Epithelial cell of esophagus (primary cell): Measurements from ENCODE around the gene HDAC4.

Experiments used
- DNase-seq: peaks from one replicate; pipeline ENCODE4 v3.0.0; 2010; ENCODE audit warnings: low read depth
- H3K4me3 ChIP-seq: 2 replicates; pipeline ENCODE4 v1.5.1; 2011; ENCODE audit warnings: mild to moderate bottlenecking, low read length, control low read depth
- TF ChIP-seq, protein P1 (sequence below): IDR thresholded peaks from 2 replicates; pipeline ENCODE4 v1.5.1; 2011; ENCODE audit warnings: low read depth, mild to moderate bottlenecking, low read length, control low read depth, inconsistent platforms; ENCODE audit not compliant: insufficient read depth; ENCODE audit errors: missing control alignments

HDAC4 gene

GRCh38 chr2:239392688-239393387, 8.0 kb downstream of the HDAC4 start:
- DNase-seq = no peak
- no peak overlapping the region for H3K4me3 ChIP-seq
- TF ChIP-seq, protein P1, sequence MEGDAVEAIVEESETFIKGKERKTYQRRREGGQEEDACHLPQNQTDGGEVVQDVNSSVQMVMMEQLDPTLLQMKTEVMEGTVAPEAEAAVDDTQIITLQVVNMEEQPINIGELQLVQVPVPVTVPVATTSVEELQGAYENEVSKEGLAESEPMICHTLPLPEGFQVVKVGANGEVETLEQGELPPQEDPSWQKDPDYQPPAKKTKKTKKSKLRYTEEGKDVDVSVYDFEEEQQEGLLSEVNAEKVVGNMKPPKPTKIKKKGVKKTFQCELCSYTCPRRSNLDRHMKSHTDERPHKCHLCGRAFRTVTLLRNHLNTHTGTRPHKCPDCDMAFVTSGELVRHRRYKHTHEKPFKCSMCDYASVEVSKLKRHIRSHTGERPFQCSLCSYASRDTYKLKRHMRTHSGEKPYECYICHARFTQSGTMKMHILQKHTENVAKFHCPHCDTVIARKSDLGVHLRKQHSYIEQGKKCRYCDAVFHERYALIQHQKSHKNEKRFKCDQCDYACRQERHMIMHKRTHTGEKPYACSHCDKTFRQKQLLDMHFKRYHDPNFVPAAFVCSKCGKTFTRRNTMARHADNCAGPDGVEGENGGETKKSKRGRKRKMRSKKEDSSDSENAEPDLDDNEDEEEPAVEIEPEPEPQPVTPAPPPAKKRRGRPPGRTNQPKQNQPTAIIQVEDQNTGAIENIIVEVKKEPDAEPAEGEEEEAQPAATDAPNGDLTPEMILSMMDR = no peak

DNA sequence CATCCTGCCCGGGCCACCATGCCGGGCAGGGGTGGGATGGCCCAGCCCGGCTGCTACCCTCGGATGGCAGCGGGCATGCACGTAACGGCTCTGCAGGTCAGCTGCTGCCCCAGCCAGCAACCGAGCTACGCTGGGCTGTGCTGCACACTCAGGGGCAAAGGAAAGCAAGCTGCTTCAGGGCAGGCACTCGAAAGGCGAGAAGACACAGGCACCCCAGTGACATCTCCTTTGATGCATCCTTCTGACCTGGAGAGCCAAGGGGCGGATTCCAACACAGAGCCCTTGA, 8.8 kb downstream of the HDAC4 start:
- no peak overlapping the region for H3K4me3 ChIP-seq
- DNase-seq = no peak
- TF ChIP-seq, protein P1 = no peak

DNA sequence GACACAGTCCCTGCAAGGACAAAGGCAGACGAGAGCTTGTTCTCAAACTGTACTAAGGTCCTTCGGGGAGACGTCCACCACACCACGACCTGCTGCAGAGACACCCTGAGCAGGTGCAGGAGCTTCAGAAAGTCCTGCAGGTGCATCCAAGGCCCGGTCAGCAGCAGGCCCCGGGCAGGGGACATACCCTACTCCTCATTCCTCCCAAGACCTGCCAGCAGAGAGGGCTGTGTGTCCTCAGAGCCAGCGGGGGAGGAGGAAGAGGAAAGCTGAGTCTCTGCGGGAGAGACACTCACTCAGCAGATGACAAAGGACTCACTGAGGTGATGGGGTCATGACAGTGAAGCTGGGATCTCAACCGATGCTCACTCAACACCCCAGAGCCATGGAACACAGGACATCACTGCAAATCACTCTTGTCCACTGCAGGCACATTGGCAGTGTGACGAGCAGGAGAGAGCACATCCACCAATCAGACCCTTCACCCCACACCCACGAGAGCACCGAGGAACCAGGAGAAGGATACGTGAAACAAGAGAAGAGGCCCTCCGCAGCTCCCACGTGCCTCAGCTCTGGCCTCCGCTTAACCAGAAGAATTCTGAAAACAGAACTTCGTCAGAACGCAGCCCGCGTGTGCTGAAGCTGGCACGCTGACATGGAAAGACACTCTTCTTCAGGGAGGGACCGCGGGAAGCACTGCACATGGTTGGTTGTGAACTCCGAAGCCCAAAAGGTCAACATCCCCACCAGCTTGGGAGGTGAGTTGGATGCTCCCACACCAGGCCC, 9.3 kb downstream of the HDAC4 start:
- H3K4me3 ChIP-seq = no peak overlapping the region
- no peak for DNase-seq
- TF ChIP-seq, protein P1 = no peak

- no peak overlapping the region for H3K4me3 ChIP-seq
- TF ChIP-seq, protein P1 = no peak
- DNase-seq = no peak
Measured at GRCh38 chr2:239390546-239391285, 10.1 kb downstream of the HDAC4 start.

DNA sequence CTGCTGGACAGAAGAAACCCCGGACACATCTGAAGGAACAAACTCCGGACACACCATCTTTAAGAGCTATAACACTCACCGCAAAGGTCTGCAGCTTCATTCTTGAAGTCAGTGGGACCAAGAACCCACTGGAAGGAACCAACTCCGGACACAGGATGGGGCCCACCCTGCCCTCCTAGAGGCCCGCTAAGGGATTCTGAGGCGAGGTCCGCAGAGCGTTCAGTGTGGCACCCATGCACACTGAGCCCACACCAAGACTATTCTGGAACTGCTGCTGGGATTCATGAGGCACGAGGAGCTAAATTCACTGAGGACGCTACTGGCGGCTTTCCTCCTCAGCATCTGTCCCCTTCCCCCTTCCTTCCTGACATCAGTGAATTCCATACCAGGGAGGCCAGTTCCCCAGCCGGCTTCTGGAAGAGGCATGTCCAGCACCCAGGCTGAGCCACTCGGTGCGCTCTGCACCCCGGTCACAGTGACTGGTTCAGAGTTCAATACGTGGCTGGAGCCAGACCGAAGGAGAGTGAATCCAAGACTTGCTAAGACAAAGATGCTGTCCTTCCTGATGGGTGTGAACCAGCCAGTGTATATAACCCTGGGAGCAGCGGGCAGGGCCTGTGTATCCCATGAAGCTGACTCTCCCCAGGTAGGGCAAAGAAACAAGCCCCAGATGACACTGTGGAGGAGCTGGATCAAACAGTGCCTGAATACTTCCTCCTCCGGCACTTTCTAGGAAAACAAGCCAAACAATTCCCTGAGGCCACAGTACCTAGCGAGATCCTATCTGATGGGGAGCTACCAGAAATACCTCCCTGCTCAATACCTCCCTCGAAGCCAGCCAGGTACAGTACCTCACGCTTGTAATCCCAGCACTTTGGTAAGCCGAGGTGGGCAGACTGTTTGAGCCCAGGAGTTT, 11.1 kb downstream of the HDAC4 start:
- no peak for DNase-seq
- TF ChIP-seq, protein P1 = no peak
- no peak overlapping the region for H3K4me3 ChIP-seq
